Heart left ventricle (tissue), 16 donors: ENCODE measurements around the gene BAZ2B. TPM values are rescaled to one million over a fixed set of nuclear protein-coding genes. Genes with fewer than 3 reads are reported as not detected.

Experiments used
- ATAC-seq, 4 donors: fragments of 200-7000 bp; cut with Tn5 transposase; one replicate each; pipeline ENCODE4 v1.9.1; 2020 to 2022; ENCODE audit warnings: moderate library complexity in 4 of 4, mild to moderate bottlenecking in 3 of 4, moderate number of reproducible peaks in 1 of 4
- DNase-seq, 5 donors: peaks; one replicate each; pipeline ENCODE4 v3.0.0-alpha.2; 2020
- H3K27ac ChIP-seq, 12 donors: fragments of 200-600 bp; sonication (generic) in 4 of 12; one replicate each; pipeline versions ENCODE4 v1.5.0 to v1.8.0; 2016 to 2022; ENCODE audit warnings: mild to moderate bottlenecking in 2 of 12
- H3K27me3 ChIP-seq, 9 donors: fragments of 200-600 bp; sonication (generic) in 2 of 9; one replicate each; pipeline versions ENCODE4 v1.5.1 to v1.8.0; 2016 to 2022; ENCODE audit warnings: mild to moderate bottlenecking in 3 of 9
- H3K36me3 ChIP-seq, 9 donors: fragments of 200-600 bp; sonication (generic) in 2 of 9; one replicate each; pipeline versions ENCODE4 v1.5.0 to v1.8.0; 2018 to 2022; ENCODE audit warnings: mild to moderate bottlenecking in 2 of 9
- H3K4me1 ChIP-seq, 12 donors: fragments of 200-600 bp; sonication (generic) in 4 of 12; one replicate each; pipeline versions ENCODE4 v1.5.0 to v1.8.0; 2016 to 2022; ENCODE audit warnings: mild to moderate bottlenecking in 3 of 12
- H3K4me3 ChIP-seq, 12 donors: fragments of 200-600 bp; sonication (generic) in 4 of 12; one replicate each; pipeline versions ENCODE4 v1.5.0 to v1.8.0; 2017 to 2022; ENCODE audit warnings: mild to moderate bottlenecking in 9 of 12, moderate library complexity in 4 of 12
- H3K9me3 ChIP-seq, 12 donors: fragments of 200-600 bp; sonication (generic) in 4 of 12; one replicate each; pipeline versions ENCODE4 v1.5.0 to v1.8.0; 2016 to 2022; ENCODE audit warnings: mild to moderate bottlenecking in 1 of 12
- CTCF ChIP-seq, 12 donors: fragments of 200-600 bp; sonication (generic) in 4 of 12; IDR thresholded peaks; one replicate each; pipeline versions ENCODE4 v1.5.0 to v1.8.0; 2018 to 2022; ENCODE audit warnings: antibody characterized with exemption in 12 of 12, mild to moderate bottlenecking in 5 of 12
- POLR2A ChIP-seq, 2 donors: fragments of 450-650 bp; IDR thresholded peaks; one replicate each; pipeline ENCODE4 v1.6.1; 2017; ENCODE audit warnings: antibody characterized with exemption in 2 of 2, mild to moderate bottlenecking in 2 of 2, moderate library complexity in 2 of 2
- WGBS, 4 donors: extraction: QIAGEN DNeasy Blood & Tissue Kit in 2 of 4; methylation state at CpG; one replicate each; pipeline versions ENCODE4 v1.1.5 to v1.1.7; 2013 to 2018; 5-methylcytosine and 5-hydroxymethylcytosine counted together
- intact Hi-C, 10 donors: fragments of 100-400 bp; cut with DNase I; formaldehyde crosslinking; loops; one replicate each; pipeline versions ENCODE4 v1.11.1 to v1.14.2; 2022
- polyA plus RNA-seq, 2 donors: library from polyadenylated mRNA; stranded (reverse); fragments of 200-250 nt; gene quantifications; one replicate each; pipeline ENCODE4 v1.2.3, GENCODE V29; 2013
- total RNA-seq, 9 donors: library from RNA; depleted of rRNA in 2 of 9; stranded (reverse); fragments of >200 nt in 2 of 9; fragmentation: NEBNext Ultra II Directional in 3 of 9; extraction: Animal tissue kit (Norgen Biotek cat#: 25700) in 3 of 9; gene quantifications; one replicate each; pipeline versions ENCODE4 v1.1.0 to v1.2.4, GENCODE V29; 2016 to 2023
- donor health status: ischemic (EF 13 %, LVEDD 7.1; RV severe dilation, severe dysfunction).
- donor health status: healthy with polysubstance abuse.
- donor health status: DM: no; HTN: yes; CAD: no.
- donor health status: DM: no; HTN: no; CAD: no.
- donor health status: ischemic (EF 25% LVEDD 6.9; RV normal size, moderate dysfunction).
- donor health status: ischemic (EF 25% LVEDD 5.7; RV mildly dilated, moderate dysfunction).
- donor health status: healthy.
- donor health status: DM: yes; HTN: yes; CAD: no.
- donor health status: ischemic (EF 35%, LVEDD 5.7; RV mildly dilated, moderate dysfunction).
- donor health status: nonischemic (EF 11% LVEDD 7.7; RV severe dilation, severe dysfunction).
- donor health status: DM: yes; HTN: yes; CAD: no.
- donor health status: PGD.
- donor health status: ischemic (EF 29% LVEDD 5.4; RV normal size, mild dysfunction).
- donor health status: nonischemic (EF 23%, LVEDD 6.1; RV moderate dilation, normal function).

BAZ2B gene
- total and polyA plus RNA-seq, 11 donors = 15.3 to 56.5 (median 40.2) TPM

- Histone ChIP-seq H3K9me3 (no peaks in the 10 kb centered on the region), H3K4me1 (peaks cover 0 to 20% (median 0%) of the 10 kb centered on the region in 12 donors), H3K27me3 (no peaks in the 10 kb centered on the region), H3K27ac (no peak overlapping the region), H3K4me3 (no peak overlapping the region), H3K36me3 (peaks cover 0 to 5% (median 0%) of the 10 kb centered on the region in 9 donors)
- 94 to 98% (median 95%) methylated on average over 2 of the region's 2 CpGs for WGBS, 4 donors
- TF ChIP-seq POLR2A (IDR thresholded peaks at IDR 0.05) = no peak
- TF ChIP-seq CTCF (IDR thresholded peaks at IDR 0.05) = no peak
- DNase-seq (no peak), ATAC-seq (no peak)
- intact Hi-C loops = loop anchor here in 3 of 10 donors (10.0 kb wide), 2 partner anchors 125 to 255 kb away; no protein-coding TSS in a partner anchor
Observed at GRCh38 chr2:159550231-159550630, 66.1 kb downstream of the BAZ2B start.

- intact Hi-C loops = no loop called here
- H3K27ac ChIP-seq = peak overlapping the region in 1 of 12 donors; percentile 34
- no peaks in the 10 kb centered on the region for H3K9me3 ChIP-seq
- ATAC-seq (no peak), DNase-seq (no peak)
- H3K36me3 ChIP-seq = peaks cover 0 to 4% (median 0%) of the 10 kb centered on the region in 9 donors
- TF ChIP-seq CTCF (IDR thresholded peaks at IDR 0.05) (no peak), POLR2A (IDR thresholded peaks at IDR 0.05) (no peak)
- H3K27me3 ChIP-seq = no peaks in the 10 kb centered on the region
- peaks cover 0 to 20% (median 0%) of the 10 kb centered on the region in 12 donors for H3K4me1 ChIP-seq
- WGBS, 4 donors = 84 to 86% (median 85%) methylated on average over 6 of the region's 6 CpGs
- H3K4me3 ChIP-seq = no peak overlapping the region
Observed at GRCh38 chr2:159549234-159549633, 67.1 kb downstream of the BAZ2B start.

- Histone ChIP-seq H3K36me3 (peaks cover 0 to 13% (median 9%) of the 10 kb centered on the region in 9 donors), H3K4me3 (no peak overlapping the region), H3K27me3 (no peaks in the 10 kb centered on the region), H3K27ac (no peak overlapping the region), H3K9me3 (peaks cover 0 to 12% (median 8%) of the 10 kb centered on the region in 12 donors), H3K4me1 (peaks cover 0 to 20% (median 0%) of the 10 kb centered on the region in 12 donors)
- no peak for ATAC-seq
- TF ChIP-seq POLR2A (IDR thresholded peaks at IDR 0.05) (no peak), CTCF (IDR thresholded peaks at IDR 0.05) (no peak)
- no peak for DNase-seq
- intact Hi-C loops = no loop called here
- 83 to 89% (median 84%) methylated on average over 3 of the region's 3 CpGs for WGBS, 4 donors
Observed at GRCh38 chr2:159546716-159547430, 69.5 kb downstream of the BAZ2B start.

- DNase-seq = no peak
- intact Hi-C loops = no loop called here
- ATAC-seq = no peak
- H3K27me3 ChIP-seq = no peaks in the 10 kb centered on the region
- peaks cover 0 to 20% (median 0%) of the 10 kb centered on the region in 12 donors for H3K4me1 ChIP-seq
- peaks cover 0 to 18% (median 10%) of the 10 kb centered on the region in 12 donors for H3K9me3 ChIP-seq
- TF ChIP-seq CTCF (IDR thresholded peaks at IDR 0.05) = no peak
- TF ChIP-seq POLR2A (IDR thresholded peaks at IDR 0.05) = no peak
- H3K27ac ChIP-seq = no peak overlapping the region
- H3K36me3 ChIP-seq = peaks cover 0 to 20% (median 10%) of the 10 kb centered on the region in 9 donors
- no peak overlapping the region for H3K4me3 ChIP-seq
- 71 to 90% (median 80%) methylated on average over 9 of the region's 9 CpGs for WGBS, 4 donors
Observed at GRCh38 chr2:159546039-159546438, 70.3 kb downstream of the BAZ2B start.
